GM12891 (cell line): ENCODE results near the gene NAALADL2.

ENCODE experiments used
- POLR2A ChIP-seq: IDR thresholded peaks from 2 replicates; pipeline ENCODE4 v1.6.1; 2011; ENCODE audit warnings: low read depth, low read length, control low read depth
- SPI1 ChIP-seq: IDR thresholded peaks from 2 replicates; pipeline ENCODE4 v1.6.1; 2011; ENCODE audit warnings: low read depth, low read length, control low read depth
- TAF1 ChIP-seq: IDR thresholded peaks from 2 replicates; pipeline ENCODE4 v1.6.1; 2011; ENCODE audit warnings: low read depth, low read length, control low read depth

GRCh38 chr3:175187586-175187985 lies 328.5 kb downstream of the NAALADL2 start:
- no peak for TF ChIP-seq POLR2A
- TF ChIP-seq SPI1: no peak
- TF ChIP-seq TAF1: no peak
